HepG2 (cell line): ENCODE data around the gene ZC3H7B. TPM values are rescaled to one million over a fixed set of nuclear protein-coding genes. Genes with fewer than 3 reads are reported as not detected.

ENCODE experiments used
- ATAC-seq: fragments of 200-7000 bp; cut with Tn5 transposase; 3 replicates; pipeline ENCODE4 v1.9.1; 2020; ENCODE audit warnings: mild to moderate bottlenecking, moderate library complexity
- BruUV-seq: library from RNA; stranded (reverse); fragments of 400-500 nt; replicated peaks from 2 replicates; lab custom pipeline; 2021; lab: Mats Ljungman, UMichigan
- CTCF ChIA-PET: fragments of 300-600 bp; formaldehyde crosslinking; extraction: SDS; loops from one replicate; lab custom pipeline; 2021; ENCODE audit warnings: low total read pairs, inconsistent platforms, low intra/inter-chr PET ratio; lab: Yijun Ruan, JAX
- POLR2A ChIA-PET: fragments of 350-600 bp; sonication (Branson Sonifier 250); formaldehyde crosslinking; loops from one replicate; lab custom pipeline; 2020; ENCODE audit warnings: antibody characterized with exemption, inconsistent platforms; lab: Yijun Ruan, JAX
- DNase-seq: peaks from one replicate; pipeline ENCODE4 v3.0.0-alpha.2; 2015; ENCODE audit warnings: low spot score
- FAIRE-seq: peaks from 3 replicates; lab custom pipeline; 2011; peaks lifted over from hg19 to GRCh38; lab: Jason Lieb, UNC
- H2AFZ ChIP-seq: one replicate; pipeline ENCODE4 v1.6.1; 2011; ENCODE audit warnings: low read length, inconsistent platforms
- H3K27ac ChIP-seq: fragments of 300-600 bp; 3 replicates; pipeline ENCODE4 v1.8.0; 2011; ENCODE audit warnings: mixed run types, mild to moderate bottlenecking, mixed read lengths, low read length, inconsistent platforms; ENCODE audit not compliant: insufficient read depth; ENCODE audit errors: extremely low read length
- H3K27me3 ChIP-seq, 2 experiments: fragments of 200-600 bp in 1 of 2; 2 replicates in 1 of 2; 3 replicates in 1 of 2; pipeline versions ENCODE4 v1.6.0 to v1.8.0; 2011; ENCODE audit warnings: low read length in 2 of 2, mild to moderate bottlenecking in 2 of 2, moderate library complexity in 2 of 2, inconsistent platforms in 1 of 2; ENCODE audit not compliant: insufficient read depth in 2 of 2, control insufficient read depth in 1 of 2
- H3K36me3 ChIP-seq, 2 experiments: fragments of 200-600 bp in 1 of 2; replicated peaks in 1 of 2; 2 replicates in 1 of 2; 3 replicates in 1 of 2; pipeline versions ENCODE4 v1.5.1 to v1.8.0; 2011; ENCODE audit warnings: low read length in 2 of 2, inconsistent platforms in 1 of 2; ENCODE audit not compliant: insufficient read depth in 2 of 2, control insufficient read depth in 1 of 2
- H3K4me1 ChIP-seq: 2 replicates; pipeline ENCODE4 v1.5.1; 2012; ENCODE audit warnings: low read length, inconsistent platforms; ENCODE audit not compliant: insufficient read depth
- H3K4me2 ChIP-seq: 2 replicates; pipeline ENCODE4 v1.6.0; 2011; ENCODE audit warnings: low read depth, low read length, inconsistent platforms
- H3K4me3 ChIP-seq, 3 experiments: fragments of 200-600 bp in 1 of 3; sonication (generic), shearing (Covaris generic) in 1 of 3; replicated peaks in 1 of 3; 2 replicates each; pipeline ENCODE4 v1.5.1; 2011 to 2016; ENCODE audit warnings: low read length in 3 of 3, inconsistent platforms in 2 of 3, low read depth in 2 of 3, mild to moderate bottlenecking in 2 of 3, control low read depth in 1 of 3, mixed read lengths in 1 of 3; ENCODE audit not compliant: insufficient read depth in 1 of 3
- H3K79me2 ChIP-seq: one replicate; pipeline ENCODE4 v1.6.1; 2011; ENCODE audit warnings: low read length, inconsistent platforms; ENCODE audit not compliant: insufficient read depth
- H3K9ac ChIP-seq: 2 replicates; pipeline ENCODE4 v1.6.0; 2011; ENCODE audit warnings: mild to moderate bottlenecking, low read depth, low read length, inconsistent platforms; ENCODE audit not compliant: insufficient read depth
- H3K9me3 ChIP-seq: 2 replicates; pipeline ENCODE4 v1.5.1; 2012; ENCODE audit warnings: mild to moderate bottlenecking, low read length
- H4K20me1 ChIP-seq: 2 replicates; pipeline ENCODE4 v1.6.0; 2011; ENCODE audit warnings: inconsistent platforms, mild to moderate bottlenecking, low read length, moderate library complexity; ENCODE audit not compliant: insufficient read depth
- HDAC1 ChIP-seq: sonication (generic); formaldehyde crosslinking; IDR thresholded peaks from 2 replicates; pipeline ENCODE4 v1.5.1; 2020; ENCODE audit warnings: mild to moderate bottlenecking, missing genetic modification reagents
- SMARCC2 ChIP-seq: fragments of 450-650 bp; IDR thresholded peaks from 2 replicates; pipeline ENCODE4 v1.6.1; 2017; ENCODE audit warnings: antibody characterized with exemption, mild to moderate bottlenecking
- TEAD2 ChIP-seq: sonication (generic); formaldehyde crosslinking; IDR thresholded peaks from 2 replicates; pipeline ENCODE4 v1.9.0; 2021; ENCODE audit warnings: missing genetic modification reagents
- ZBTB7B ChIP-seq: sonication (generic); formaldehyde crosslinking; IDR thresholded peaks from 2 replicates; pipeline ENCODE4 v1.4.0; 2020; ENCODE audit warnings: missing genetic modification reagents
- ZNF354B ChIP-seq: sonication (generic); formaldehyde crosslinking; IDR thresholded peaks from 2 replicates; pipeline ENCODE4 v1.8.0; 2022; ENCODE audit warnings: mild to moderate bottlenecking, missing genetic modification reagents
- ZNF687 ChIP-seq: sonication (generic); formaldehyde crosslinking; IDR thresholded peaks from 2 replicates; pipeline ENCODE4 v1.5.1; 2020; ENCODE audit warnings: mild to moderate bottlenecking, missing genetic modification reagents, moderate library complexity
- WGBS: methylation state at CpG from one replicate; pipeline ENCODE4 v1.1.6; 2017; ENCODE audit warnings: low lambda C conversion rate; 5-methylcytosine and 5-hydroxymethylcytosine counted together
- in situ Hi-C: cut with HindIII; loops from 2 replicates; pipeline ENCODE4 v1.10.0; 2017; ENCODE audit warnings: low pct_unique_long_range_greater_than_20kb; ENCODE audit not compliant: extremely low pct_ligation_motif_present
- intact Hi-C: fragments of 100-400 bp; cut with micrococcal nuclease; formaldehyde crosslinking; loops from one replicate; pipeline ENCODE4 v1.10.0; 2022; ENCODE audit not compliant: unreplicated experiment
- polyA plus RNA-seq, 8 experiments: library from polyadenylated mRNA; depleted of rRNA in 3 of 8; stranded (reverse) in 7 of 8; unstranded in 1 of 8; fragments of >200 nt; fragmentation: Illumina TruSeq in 4 of 8; extraction: Trizol in 4 of 8; gene quantifications; 2 replicates each; pipeline versions ENCODE4 v1.2.1 to v1.2.3, GENCODE V29; 2011 to 2016; ENCODE audit warnings: low read depth in 4 of 8, missing spikeins in 1 of 8, mixed read lengths in 1 of 8; ENCODE audit not compliant: insufficient read depth in 1 of 8
- total RNA-seq, 5 experiments: library from RNA; depleted of rRNA; stranded (reverse); fragments of >200 nt; fragmentation: Illumina TruSeq; extraction: Trizol; gene quantifications; 2 replicates each; pipeline ENCODE4 v1.2.3, GENCODE V29; 2016; ENCODE audit warnings: low read depth in 1 of 5
- TF ChIP-seq, protein P1 (sequence below): sonication (generic); formaldehyde crosslinking; IDR thresholded peaks from 2 replicates; pipeline ENCODE4 v1.8.1; 2022; ENCODE audit warnings: mild to moderate bottlenecking, missing genetic modification reagents
- TF ChIP-seq, protein P2 (sequence below): IDR thresholded peaks from 2 replicates; pipeline ENCODE4 v1.6.1; 2016; ENCODE audit warnings: missing compliant biosample characterization, missing genetic modification reagents, borderline replicate concordance

The ZC3H7B gene
- total and polyA plus RNA-seq, 2 of the 13 experiments (the other 11 are each of a cell fraction or from before 2014, with no cell fraction given), result 26.4 to 37.2 TPM

DNA sequence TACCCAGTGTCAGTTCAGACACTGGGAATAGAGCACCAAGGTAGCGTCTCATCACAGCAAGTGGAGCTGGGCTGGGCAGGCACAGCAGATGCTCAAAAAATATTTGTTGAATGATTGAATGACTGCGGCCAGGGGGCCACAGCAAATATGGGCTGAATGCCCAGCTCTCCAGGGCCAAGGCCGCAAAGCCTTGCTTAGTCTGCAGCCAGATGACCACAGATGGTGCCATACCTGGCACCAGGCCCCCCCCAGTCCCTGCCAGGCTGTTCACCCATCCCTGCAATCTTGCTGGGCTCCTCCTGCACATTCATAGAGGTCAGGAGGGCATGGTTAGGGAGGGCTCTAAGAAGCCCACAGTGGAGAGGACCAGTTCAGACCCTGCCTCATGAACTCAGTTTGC lies 32.9 kb downstream of the ZC3H7B start:
- no peaks in the 10 kb centered on the region for H4K20me1 ChIP-seq
- 100% methylated on average over 2 of the region's 3 CpGs for WGBS
- no TSS peak for BruUV-seq
- POLR2A ChIA-PET, result no interaction called here
- H3K9me3 ChIP-seq, result no peaks in the 10 kb centered on the region
- H3K27ac ChIP-seq, result no peak overlapping the region
- intact Hi-C loops (no loop called here), in situ Hi-C loops (no loop called here)
- no peak overlapping the region for H2AFZ ChIP-seq
- no peak for TF ChIP-seq ZNF354B (CRISPR knock-in tag)
- TF ChIP-seq, protein P1, sequence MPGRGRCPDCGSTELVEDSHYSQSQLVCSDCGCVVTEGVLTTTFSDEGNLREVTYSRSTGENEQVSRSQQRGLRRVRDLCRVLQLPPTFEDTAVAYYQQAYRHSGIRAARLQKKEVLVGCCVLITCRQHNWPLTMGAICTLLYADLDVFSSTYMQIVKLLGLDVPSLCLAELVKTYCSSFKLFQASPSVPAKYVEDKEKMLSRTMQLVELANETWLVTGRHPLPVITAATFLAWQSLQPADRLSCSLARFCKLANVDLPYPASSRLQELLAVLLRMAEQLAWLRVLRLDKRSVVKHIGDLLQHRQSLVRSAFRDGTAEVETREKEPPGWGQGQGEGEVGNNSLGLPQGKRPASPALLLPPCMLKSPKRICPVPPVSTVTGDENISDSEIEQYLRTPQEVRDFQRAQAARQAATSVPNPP, result no peak
- TF ChIP-seq ZBTB7B (CRISPR knock-in tag), result no peak
- no peak for TF ChIP-seq TEAD2
- no peak for TF ChIP-seq ZNF687
- TF ChIP-seq HDAC1, result no peak
- TF ChIP-seq SMARCC2, result no peak
- TF ChIP-seq, protein P2, sequence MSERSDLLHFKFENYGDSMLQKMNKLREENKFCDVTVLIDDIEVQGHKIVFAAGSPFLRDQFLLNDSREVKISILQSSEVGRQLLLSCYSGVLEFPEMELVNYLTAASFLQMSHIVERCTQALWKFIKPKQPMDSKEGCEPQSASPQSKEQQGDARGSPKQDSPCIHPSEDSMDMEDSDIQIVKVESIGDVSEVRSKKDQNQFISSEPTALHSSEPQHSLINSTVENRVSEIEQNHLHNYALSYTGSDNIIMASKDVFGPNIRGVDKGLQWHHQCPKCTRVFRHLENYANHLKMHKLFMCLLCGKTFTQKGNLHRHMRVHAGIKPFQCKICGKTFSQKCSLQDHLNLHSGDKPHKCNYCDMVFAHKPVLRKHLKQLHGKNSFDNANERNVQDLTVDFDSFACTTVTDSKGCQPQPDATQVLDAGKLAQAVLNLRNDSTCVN (CRISPR knock-in tag), result no peak
- FAIRE-seq (no peak), ATAC-seq (no peak), DNase-seq (no peak)
- no peak overlapping the region for H3K4me3 ChIP-seq
- H3K79me2 ChIP-seq, result no peaks in the 10 kb centered on the region
- no peaks in the 10 kb centered on the region for H3K4me1 ChIP-seq
- no peak overlapping the region for H3K9ac ChIP-seq
- CTCF ChIA-PET, result no interaction called here
- no peak overlapping the region for H3K4me2 ChIP-seq
- H3K36me3 ChIP-seq, result peaks cover 32 to 55% of the 10 kb centered on the region in 2 experiments
- no peaks in the 10 kb centered on the region; a peak in 1 of 5 replicates for H3K27me3 ChIP-seq
